ES-I3 (cell line): ENCODE data around the gene F13A1.

ENCODE experiments used
- H3K36me3 ChIP-seq: 2 replicates; pipeline ENCODE4 v1.6.1; 2013; ENCODE audit warnings: mild to moderate bottlenecking, low read length, control low read depth, moderate library complexity; ENCODE audit not compliant: insufficient read depth
- H3K4me1 ChIP-seq: 2 replicates; pipeline ENCODE4 v1.6.1; 2013; ENCODE audit warnings: mild to moderate bottlenecking, control low read depth, low read length; ENCODE audit not compliant: insufficient read depth
- H3K9ac ChIP-seq: 2 replicates; pipeline ENCODE4 v1.6.1; 2013; ENCODE audit warnings: low read depth, mild to moderate bottlenecking, low read length, moderate library complexity
- H3K9me3 ChIP-seq: 2 replicates; pipeline ENCODE4 v1.6.1; 2013; ENCODE audit warnings: mild to moderate bottlenecking, low read length, moderate library complexity; ENCODE audit not compliant: control insufficient read depth, insufficient read depth

Gene F13A1

GRCh38 chr6:6176586-6177228 is 143.8 kb downstream of the F13A1 start:
- H3K4me1 ChIP-seq, result no peaks in the 10 kb centered on the region
- no peaks in the 10 kb centered on the region; the same call in 1 of the 2 replicates for H3K9me3 ChIP-seq
- H3K9ac ChIP-seq, result no peak overlapping the region
- H3K36me3 ChIP-seq, result no peaks in the 10 kb centered on the region

DNA sequence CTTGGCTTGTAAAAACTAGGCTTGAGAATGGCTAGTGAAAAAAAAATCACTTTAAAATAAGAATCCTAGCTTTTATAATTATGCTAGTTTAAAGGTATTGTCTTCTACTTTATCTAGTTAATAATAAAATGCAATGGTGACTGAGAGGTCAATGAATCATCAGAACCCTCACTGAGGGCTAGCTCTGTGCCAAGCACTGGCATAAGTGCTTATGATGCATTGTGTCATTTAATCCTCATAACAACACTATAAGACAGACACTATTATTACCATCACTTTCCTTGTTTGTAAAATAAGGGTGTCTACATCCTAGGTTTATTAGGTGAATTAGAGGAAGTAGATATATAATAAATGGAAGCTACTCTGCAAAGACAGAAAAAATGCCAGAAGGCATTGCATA is 144.3 kb downstream of the F13A1 start:
- H3K9me3 ChIP-seq, result no peaks in the 10 kb centered on the region; the same call in 1 of the 2 replicates
- H3K9ac ChIP-seq, result no peak overlapping the region
- H3K4me1 ChIP-seq, result no peaks in the 10 kb centered on the region
- H3K36me3 ChIP-seq, result no peaks in the 10 kb centered on the region

DNA sequence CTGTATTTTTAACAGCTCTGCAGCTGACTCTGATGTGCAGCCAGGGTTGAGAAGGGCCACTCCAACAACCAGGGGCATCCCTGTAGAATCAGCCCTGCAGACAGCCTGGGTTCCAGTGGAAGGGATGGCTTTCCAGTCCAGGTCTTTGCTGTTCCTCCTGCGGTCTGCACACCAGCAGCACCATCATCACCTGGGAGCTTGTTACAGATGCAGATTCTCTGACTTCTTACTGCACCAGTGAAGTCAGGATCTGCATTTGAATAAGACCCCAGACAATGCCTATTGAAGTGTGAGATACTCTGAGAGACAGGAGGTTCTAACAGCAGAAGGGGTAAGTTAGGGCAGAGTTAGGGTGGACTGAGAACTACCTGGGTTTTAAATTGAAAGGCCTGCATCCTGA is 151.3 kb downstream of the F13A1 start:
- Histone ChIP-seq H3K9ac (no peak overlapping the region), H3K36me3 (no peaks in the 10 kb centered on the region), H3K9me3 (no peaks in the 10 kb centered on the region; the same call in 1 of the 2 replicates), H3K4me1 (peaks cover 9% of the 10 kb centered on the region)

- no peaks in the 10 kb centered on the region for H3K36me3 ChIP-seq
- H3K9me3 ChIP-seq, result no peaks in the 10 kb centered on the region
- no peak overlapping the region for H3K9ac ChIP-seq
- peaks cover 9% of the 10 kb centered on the region for H3K4me1 ChIP-seq
Observed at GRCh38 chr6:6166064-6166463, 154.4 kb downstream of the F13A1 start.

GRCh38 chr6:6164367-6164766 is 156.1 kb downstream of the F13A1 start:
- Histone ChIP-seq H3K36me3 (no peaks in the 10 kb centered on the region), H3K4me1 (peaks cover 6% of the 10 kb centered on the region), H3K9ac (no peak overlapping the region), H3K9me3 (no peaks in the 10 kb centered on the region)

DNA sequence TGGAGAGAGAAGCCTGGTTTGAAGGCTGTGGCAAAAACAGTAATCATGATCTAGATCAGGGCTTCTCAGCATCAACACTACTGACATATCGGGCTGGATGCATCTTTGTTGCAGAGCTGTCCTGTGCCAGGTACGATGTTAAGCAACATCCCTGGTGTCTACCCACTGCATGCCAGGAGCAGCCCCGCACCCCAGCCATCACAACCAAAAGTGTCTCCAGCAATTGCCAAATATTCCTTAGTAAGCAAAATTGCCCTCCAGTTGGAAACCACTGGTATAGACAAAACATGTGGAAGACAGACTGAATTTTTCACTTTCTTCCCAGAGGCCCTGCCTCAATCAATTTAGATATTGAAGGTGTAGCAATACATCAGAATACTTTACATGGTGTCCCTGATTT is 166.1 kb downstream of the F13A1 start:
- Histone ChIP-seq H3K9ac (no peak overlapping the region), H3K9me3 (no peaks in the 10 kb centered on the region), H3K4me1 (no peaks in the 10 kb centered on the region), H3K36me3 (no peaks in the 10 kb centered on the region)

DNA sequence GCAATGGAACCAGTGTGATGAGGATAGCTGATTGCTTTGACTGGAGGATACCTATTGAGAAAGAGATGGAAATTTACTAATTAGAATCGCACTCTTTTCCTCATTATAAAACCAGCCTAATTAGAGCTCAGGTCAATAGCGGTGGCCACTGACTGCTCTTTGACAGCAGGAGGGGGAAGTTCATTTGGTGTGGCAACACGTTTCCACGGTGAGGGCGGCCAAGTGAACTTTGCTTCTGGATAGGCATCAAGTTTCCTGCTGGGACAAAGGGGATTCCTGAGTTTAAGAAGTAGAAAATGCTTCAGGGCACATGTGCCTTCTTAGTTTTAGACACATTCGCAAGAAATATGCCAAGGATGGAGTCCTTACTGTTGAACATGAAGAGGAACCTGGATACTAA is 168.4 kb downstream of the F13A1 start:
- H3K9ac ChIP-seq, result no peak overlapping the region
- no peaks in the 10 kb centered on the region for H3K36me3 ChIP-seq
- no peaks in the 10 kb centered on the region for H3K4me1 ChIP-seq
- no peaks in the 10 kb centered on the region for H3K9me3 ChIP-seq

- H3K36me3 ChIP-seq, result no peaks in the 10 kb centered on the region
- H3K9me3 ChIP-seq, result no peaks in the 10 kb centered on the region
Observed at GRCh38 chr6:6148192-6148815, 172.2 kb downstream of the F13A1 start.

DNA sequence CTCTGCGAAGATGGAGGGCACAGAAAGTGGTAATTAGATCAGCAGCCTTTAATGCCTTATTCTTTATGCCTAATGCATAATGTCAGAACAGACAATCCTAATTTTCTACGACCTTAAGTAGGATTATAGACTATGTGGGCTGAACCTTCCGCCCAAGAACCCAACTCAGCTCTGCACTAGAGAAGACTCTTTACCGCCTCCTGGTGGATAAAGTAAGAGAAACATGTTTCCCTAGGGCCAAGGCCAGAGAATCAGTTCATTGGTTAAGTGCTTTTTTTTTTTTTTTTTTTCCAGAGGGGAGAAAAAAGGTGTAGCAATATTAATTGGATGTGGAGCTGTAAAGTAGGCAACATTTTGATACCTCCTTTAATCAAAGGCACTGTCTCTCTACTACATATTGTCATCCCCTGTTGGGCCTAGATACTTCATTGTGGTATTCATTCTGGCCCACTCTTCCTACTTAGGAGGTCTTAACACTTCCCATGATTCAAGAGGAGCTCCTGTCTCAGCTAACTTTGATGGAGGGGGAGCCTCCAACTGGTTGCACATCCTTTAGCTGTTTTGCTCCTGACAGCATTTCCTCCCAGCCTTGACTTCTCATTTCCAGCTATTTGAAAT is 188.9 kb downstream of the F13A1 start:
- Histone ChIP-seq H3K4me1 (no peaks in the 10 kb centered on the region), H3K9me3 (no peaks in the 10 kb centered on the region), H3K9ac (no peak overlapping the region), H3K36me3 (no peaks in the 10 kb centered on the region)

More at GRCh38 chr6:6148192-6148815, 172.2 kb downstream of the F13A1 start:
- Histone ChIP-seq H3K4me1 (no peaks in the 10 kb centered on the region), H3K9ac (no peak overlapping the region)

- no peak overlapping the region for H3K9ac ChIP-seq
- H3K9me3 ChIP-seq, result no peaks in the 10 kb centered on the region
- H3K36me3 ChIP-seq, result no peaks in the 10 kb centered on the region
- no peaks in the 10 kb centered on the region for H3K4me1 ChIP-seq
Observed at GRCh38 chr6:6125495-6125894, 195.0 kb downstream of the F13A1 start.

- Histone ChIP-seq H3K4me1 (no peaks in the 10 kb centered on the region), H3K9ac (no peak overlapping the region), H3K9me3 (no peaks in the 10 kb centered on the region), H3K36me3 (no peaks in the 10 kb centered on the region)
Observed at GRCh38 chr6:6123803-6124202, 196.7 kb downstream of the F13A1 start.

DNA sequence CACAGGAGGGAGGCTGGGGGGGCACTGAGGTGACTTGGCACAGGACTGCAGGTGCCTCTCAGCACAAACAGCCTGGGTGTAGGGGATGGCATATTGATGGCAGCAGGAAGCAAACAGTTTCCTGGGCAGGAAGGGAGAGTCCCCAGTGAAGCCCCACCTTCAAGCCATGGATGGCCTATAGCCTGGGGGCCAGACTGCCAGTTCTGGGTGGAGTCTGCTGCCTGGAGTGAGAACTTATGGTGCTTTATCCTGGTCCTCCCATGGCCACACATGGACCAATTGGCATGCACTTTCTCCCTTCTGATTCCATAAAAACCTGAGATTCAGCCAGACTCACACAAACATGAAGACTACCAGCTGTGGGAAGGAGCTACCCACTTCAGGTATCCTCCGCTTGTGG is 198.5 kb downstream of the F13A1 start:
- no peaks in the 10 kb centered on the region for H3K4me1 ChIP-seq
- no peaks in the 10 kb centered on the region for H3K9me3 ChIP-seq
- no peak overlapping the region for H3K9ac ChIP-seq
- no peaks in the 10 kb centered on the region for H3K36me3 ChIP-seq

DNA sequence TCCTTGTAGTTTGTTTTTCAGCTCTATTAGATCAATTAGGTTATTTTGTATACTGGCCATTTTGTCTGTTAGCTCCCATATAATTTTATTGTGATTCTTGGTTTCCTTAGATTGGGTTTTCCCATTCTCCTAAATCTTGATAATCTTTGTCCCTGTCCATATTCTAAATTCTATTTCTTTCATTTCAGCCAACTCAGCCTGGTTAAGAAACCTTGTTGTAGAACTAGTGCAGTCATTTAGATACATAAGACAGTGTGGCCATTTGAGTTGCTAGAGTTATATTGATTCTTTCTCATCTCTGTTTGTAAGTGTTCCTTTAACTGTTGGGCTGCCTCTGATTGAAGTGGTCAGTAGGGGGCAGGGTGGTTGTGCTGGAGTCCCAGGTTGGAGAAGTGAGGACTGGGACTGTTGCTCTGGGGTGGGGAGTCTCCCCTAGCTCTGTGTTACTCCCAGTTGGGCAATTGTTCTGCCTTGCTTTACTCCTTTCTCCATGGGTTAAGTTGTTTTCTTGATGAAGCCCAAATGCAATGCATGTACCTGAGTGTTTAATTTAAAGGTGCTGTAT is 214.9 kb downstream of the F13A1 start:
- Histone ChIP-seq H3K9ac (no peak overlapping the region), H3K36me3 (no peaks in the 10 kb centered on the region), H3K4me1 (no peaks in the 10 kb centered on the region), H3K9me3 (no peaks in the 10 kb centered on the region)
